ENCODE data around the gene C17orf107.

DNA sequence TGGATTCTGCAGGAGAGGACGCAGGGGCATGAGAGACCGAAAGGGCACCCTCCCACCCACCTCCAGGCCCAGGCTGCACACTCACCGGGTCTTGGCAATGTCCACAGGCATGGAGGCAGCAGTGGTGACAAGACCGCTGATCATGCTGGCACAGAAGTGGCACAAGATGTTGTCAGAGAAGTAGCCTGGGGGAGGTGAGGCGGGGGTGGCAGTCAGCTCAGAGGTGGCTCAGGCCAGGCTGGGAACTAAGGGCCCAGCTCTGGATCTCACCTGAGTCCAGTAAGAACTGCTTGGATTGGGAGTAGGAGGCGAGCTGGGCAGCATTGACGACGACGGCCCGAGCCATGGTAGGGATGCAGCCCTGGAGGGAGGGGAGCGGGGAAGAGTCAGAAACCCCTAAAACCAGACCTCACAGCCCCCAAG, 38.7 kb downstream of the C17orf107 start:
- TF ChIP-seq, protein P1, sequence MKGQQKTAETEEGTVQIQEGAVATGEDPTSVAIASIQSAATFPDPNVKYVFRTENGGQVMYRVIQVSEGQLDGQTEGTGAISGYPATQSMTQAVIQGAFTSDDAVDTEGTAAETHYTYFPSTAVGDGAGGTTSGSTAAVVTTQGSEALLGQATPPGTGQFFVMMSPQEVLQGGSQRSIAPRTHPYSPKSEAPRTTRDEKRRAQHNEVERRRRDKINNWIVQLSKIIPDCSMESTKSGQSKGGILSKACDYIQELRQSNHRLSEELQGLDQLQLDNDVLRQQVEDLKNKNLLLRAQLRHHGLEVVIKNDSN (IDR thresholded peaks at IDR 0.05; ENCODE audit: borderline replicate concordance, low read depth): no peak
- TF ChIP-seq MXI1 (IDR thresholded peaks at IDR 0.05; ENCODE audit: low read depth, low read length) (no peak), RCOR1 (IDR thresholded peaks at IDR 0.05; ENCODE audit: low read length) (no peak)
- TF ChIP-seq, protein P2, sequence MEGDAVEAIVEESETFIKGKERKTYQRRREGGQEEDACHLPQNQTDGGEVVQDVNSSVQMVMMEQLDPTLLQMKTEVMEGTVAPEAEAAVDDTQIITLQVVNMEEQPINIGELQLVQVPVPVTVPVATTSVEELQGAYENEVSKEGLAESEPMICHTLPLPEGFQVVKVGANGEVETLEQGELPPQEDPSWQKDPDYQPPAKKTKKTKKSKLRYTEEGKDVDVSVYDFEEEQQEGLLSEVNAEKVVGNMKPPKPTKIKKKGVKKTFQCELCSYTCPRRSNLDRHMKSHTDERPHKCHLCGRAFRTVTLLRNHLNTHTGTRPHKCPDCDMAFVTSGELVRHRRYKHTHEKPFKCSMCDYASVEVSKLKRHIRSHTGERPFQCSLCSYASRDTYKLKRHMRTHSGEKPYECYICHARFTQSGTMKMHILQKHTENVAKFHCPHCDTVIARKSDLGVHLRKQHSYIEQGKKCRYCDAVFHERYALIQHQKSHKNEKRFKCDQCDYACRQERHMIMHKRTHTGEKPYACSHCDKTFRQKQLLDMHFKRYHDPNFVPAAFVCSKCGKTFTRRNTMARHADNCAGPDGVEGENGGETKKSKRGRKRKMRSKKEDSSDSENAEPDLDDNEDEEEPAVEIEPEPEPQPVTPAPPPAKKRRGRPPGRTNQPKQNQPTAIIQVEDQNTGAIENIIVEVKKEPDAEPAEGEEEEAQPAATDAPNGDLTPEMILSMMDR (IDR thresholded peaks at IDR 0.05): no peak
